Esophagus muscularis mucosa (tissue), 4 donors: ENCODE measurements around the gene ZSWIM6.

ENCODE experiments used
- EP300 ChIP-seq: sonication (generic); formaldehyde crosslinking; IDR thresholded peaks from one replicate; pipeline ENCODE4 v1.6.1; 2017; ENCODE audit warnings: antibody characterized with exemption
- POLR2A ChIP-seq: fragments of 450-650 bp; IDR thresholded peaks from one replicate; pipeline ENCODE4 v1.6.1; 2017; ENCODE audit warnings: antibody characterized with exemption, moderate library complexity, mild to moderate bottlenecking, low read depth
- POLR2AphosphoS5 ChIP-seq, 2 donors: sonication (generic); formaldehyde crosslinking; IDR thresholded peaks; one replicate each; pipeline ENCODE4 v1.6.1; 2017; ENCODE audit warnings: antibody characterized with exemption in 2 of 2
- TF ChIP-seq, protein P1 (sequence below), 3 experiments: fragments of 200-600 bp in 2 of 3; fragments of 450-650 bp in 1 of 3; sonication (generic) in 2 of 3; IDR thresholded peaks; one replicate each; pipeline ENCODE4 v1.5.1; 2017 to 2019; ENCODE audit warnings: antibody characterized with exemption in 3 of 3, mild to moderate bottlenecking in 2 of 3, moderate library complexity in 1 of 3

DNA sequence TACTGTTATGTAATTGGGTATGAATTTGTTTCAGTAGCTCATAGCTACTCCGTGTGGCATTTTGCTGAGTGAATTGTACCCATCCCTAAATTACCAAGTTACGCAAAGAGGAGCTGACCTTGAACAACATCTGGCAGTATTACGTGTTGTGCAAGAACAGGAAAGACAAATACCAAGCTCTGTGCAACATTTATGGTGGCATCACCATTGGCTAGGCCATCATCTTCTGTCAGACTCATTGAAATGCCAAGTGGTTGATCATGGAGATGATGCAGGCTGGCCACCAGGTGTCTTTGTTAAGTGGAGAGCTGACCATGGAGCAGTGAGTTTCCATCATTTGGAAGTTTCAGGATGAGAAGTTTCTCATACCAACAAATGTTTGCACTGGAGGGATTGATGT, 15.0 kb downstream of the ZSWIM6 start:
- TF ChIP-seq POLR2AphosphoS5 (IDR thresholded peaks at IDR 0.05) (no peak), POLR2A (no peak), EP300 (no peak)
- TF ChIP-seq, protein P1, sequence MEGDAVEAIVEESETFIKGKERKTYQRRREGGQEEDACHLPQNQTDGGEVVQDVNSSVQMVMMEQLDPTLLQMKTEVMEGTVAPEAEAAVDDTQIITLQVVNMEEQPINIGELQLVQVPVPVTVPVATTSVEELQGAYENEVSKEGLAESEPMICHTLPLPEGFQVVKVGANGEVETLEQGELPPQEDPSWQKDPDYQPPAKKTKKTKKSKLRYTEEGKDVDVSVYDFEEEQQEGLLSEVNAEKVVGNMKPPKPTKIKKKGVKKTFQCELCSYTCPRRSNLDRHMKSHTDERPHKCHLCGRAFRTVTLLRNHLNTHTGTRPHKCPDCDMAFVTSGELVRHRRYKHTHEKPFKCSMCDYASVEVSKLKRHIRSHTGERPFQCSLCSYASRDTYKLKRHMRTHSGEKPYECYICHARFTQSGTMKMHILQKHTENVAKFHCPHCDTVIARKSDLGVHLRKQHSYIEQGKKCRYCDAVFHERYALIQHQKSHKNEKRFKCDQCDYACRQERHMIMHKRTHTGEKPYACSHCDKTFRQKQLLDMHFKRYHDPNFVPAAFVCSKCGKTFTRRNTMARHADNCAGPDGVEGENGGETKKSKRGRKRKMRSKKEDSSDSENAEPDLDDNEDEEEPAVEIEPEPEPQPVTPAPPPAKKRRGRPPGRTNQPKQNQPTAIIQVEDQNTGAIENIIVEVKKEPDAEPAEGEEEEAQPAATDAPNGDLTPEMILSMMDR (IDR thresholded peaks at IDR 0.05) = no peak
